Thyroid gland (tissue), 4 donors: ENCODE results near the gene NPC1. TPM values are rescaled to one million over a fixed set of nuclear protein-coding genes. Genes with fewer than 3 reads are reported as not detected.

Experiments
- DNase-seq, 2 donors: peaks; one replicate each; pipeline ENCODE4 v3.0.0-alpha.2; 2019
- H3K27ac ChIP-seq, 3 donors: fragments of 200-600 bp; sonication (generic); 1 replicate in 2 of 3; 2 replicates in 1 of 3; pipeline ENCODE4 v1.5.1; 2016 to 2019; ENCODE audit warnings: mild to moderate bottlenecking in 1 of 3, moderate library complexity in 1 of 3
- H3K27me3 ChIP-seq: fragments of 200-600 bp; sonication (generic); one replicate; pipeline ENCODE4 v1.5.1; 2019
- H3K36me3 ChIP-seq, 2 donors: fragments of 200-600 bp; sonication (generic); one replicate each; pipeline ENCODE4 v1.5.1; 2016 to 2019
- H3K4me1 ChIP-seq, 2 donors: fragments of 200-600 bp; sonication (generic); one replicate each; pipeline ENCODE4 v1.5.1; 2017 to 2019
- H3K4me3 ChIP-seq, 3 donors: fragments of 200-600 bp; sonication (generic); replicated peaks in 1 of 3; 1 replicate in 2 of 3; 2 replicates in 1 of 3; pipeline ENCODE4 v1.5.1; 2016; ENCODE audit warnings: mild to moderate bottlenecking in 1 of 3
- H3K9me3 ChIP-seq: fragments of 200-600 bp; sonication (generic); one replicate; pipeline ENCODE4 v1.5.1; 2017
- POLR2A ChIP-seq, 2 donors: fragments of 450-650 bp; IDR thresholded peaks; one replicate each; pipeline ENCODE4 v1.6.1; 2017; ENCODE audit warnings: antibody characterized with exemption in 2 of 2, mild to moderate bottlenecking in 2 of 2, moderate library complexity in 1 of 2
- WGBS, 2 donors: methylation state at CpG; one replicate each; pipeline ENCODE4 v1.1.5; 2017; 5-methylcytosine and 5-hydroxymethylcytosine counted together
- intact Hi-C: fragments of 100-400 bp; cut with DNase I; formaldehyde crosslinking; loops from one replicate; pipeline ENCODE4 v1.15.1; 2023
- total RNA-seq, 4 donors: library from RNA; depleted of rRNA; stranded (reverse); fragments of >200 nt; gene quantifications; one replicate each; pipeline ENCODE4 v1.2.3, GENCODE V29; 2016
- TF ChIP-seq, protein P1 (sequence below), 6 experiments: fragments of 200-600 bp in 3 of 6; fragments of 450-650 bp in 3 of 6; sonication (generic) in 3 of 6; IDR thresholded peaks; one replicate each; pipeline ENCODE4 v1.5.1; 2016 to 2019; ENCODE audit warnings: antibody characterized with exemption in 6 of 6, mild to moderate bottlenecking in 2 of 6, inconsistent platforms in 1 of 6, moderate library complexity in 1 of 6

Gene NPC1
- total RNA-seq, 4 donors from 2014 or later: 32.8 to 68.6 (median 42.0) TPM

DNA sequence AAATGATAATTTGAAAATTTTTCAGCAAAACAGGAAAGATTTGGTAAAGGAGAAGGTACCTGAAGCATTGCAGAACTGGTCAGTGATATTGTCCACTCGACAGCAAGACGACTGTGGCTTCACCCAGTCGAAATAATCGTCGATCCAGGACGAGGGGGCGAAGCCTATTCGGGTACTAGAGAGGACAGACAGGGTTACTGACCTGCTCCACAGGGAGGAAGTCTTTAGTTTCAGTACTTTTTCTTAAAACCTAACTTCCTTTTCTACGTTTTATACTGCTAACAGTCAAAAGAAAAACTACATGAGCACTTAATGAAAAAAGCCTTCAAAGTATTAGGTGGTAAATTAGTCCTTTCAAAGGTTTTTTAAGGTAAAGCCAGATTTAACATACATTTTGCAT lies 47.0 kb downstream of the NPC1 start:
- no peak for DNase-seq
- intact Hi-C loops: no loop called here
- WGBS, 2 donors: 89 to 90% methylated on average over 9 of the region's 9 CpGs

DNA sequence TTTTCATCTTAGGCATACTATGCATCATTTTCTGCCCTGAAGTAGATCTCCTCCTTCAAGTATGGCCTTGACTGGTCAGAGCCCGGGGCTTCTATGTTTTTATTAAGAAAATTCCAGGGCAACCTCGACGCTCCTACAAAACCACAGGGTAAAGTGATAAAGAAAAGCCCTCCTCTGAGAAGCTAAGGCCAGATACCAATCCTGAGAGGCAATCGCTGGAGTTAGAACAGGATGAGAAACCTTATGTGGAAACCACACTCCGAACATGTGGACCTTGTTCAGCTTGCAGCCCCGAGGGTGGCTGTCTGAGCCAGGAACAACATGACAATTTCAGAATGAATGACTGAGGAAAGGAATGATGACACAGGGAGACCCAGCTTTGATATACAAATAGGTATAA lies 47.4 kb downstream of the NPC1 start:
- Histone ChIP-seq H3K27me3 (no peaks in the 10 kb centered on the region), H3K27ac (no peak overlapping the region), H3K4me1 (no peaks in the 10 kb centered on the region), H3K9me3 (no peaks in the 10 kb centered on the region), H3K36me3 (peaks cover 69 to 89% of the 10 kb centered on the region in 2 donors), H3K4me3 (no peak overlapping the region)
- 77 to 84% methylated on average over 6 of the region's 6 CpGs for WGBS, 2 donors
- TF ChIP-seq POLR2A (IDR thresholded peaks at IDR 0.05): no peak
- TF ChIP-seq, protein P1, sequence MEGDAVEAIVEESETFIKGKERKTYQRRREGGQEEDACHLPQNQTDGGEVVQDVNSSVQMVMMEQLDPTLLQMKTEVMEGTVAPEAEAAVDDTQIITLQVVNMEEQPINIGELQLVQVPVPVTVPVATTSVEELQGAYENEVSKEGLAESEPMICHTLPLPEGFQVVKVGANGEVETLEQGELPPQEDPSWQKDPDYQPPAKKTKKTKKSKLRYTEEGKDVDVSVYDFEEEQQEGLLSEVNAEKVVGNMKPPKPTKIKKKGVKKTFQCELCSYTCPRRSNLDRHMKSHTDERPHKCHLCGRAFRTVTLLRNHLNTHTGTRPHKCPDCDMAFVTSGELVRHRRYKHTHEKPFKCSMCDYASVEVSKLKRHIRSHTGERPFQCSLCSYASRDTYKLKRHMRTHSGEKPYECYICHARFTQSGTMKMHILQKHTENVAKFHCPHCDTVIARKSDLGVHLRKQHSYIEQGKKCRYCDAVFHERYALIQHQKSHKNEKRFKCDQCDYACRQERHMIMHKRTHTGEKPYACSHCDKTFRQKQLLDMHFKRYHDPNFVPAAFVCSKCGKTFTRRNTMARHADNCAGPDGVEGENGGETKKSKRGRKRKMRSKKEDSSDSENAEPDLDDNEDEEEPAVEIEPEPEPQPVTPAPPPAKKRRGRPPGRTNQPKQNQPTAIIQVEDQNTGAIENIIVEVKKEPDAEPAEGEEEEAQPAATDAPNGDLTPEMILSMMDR (IDR thresholded peaks at IDR 0.05): no peak
- DNase-seq: no peak
- intact Hi-C loops: no loop called here

More for the DNA sequence above, 47.0 kb downstream of the NPC1 start:
- no peak overlapping the region for H3K4me3 ChIP-seq
- H3K4me1 ChIP-seq: no peaks in the 10 kb centered on the region
- no peaks in the 10 kb centered on the region for H3K9me3 ChIP-seq
- no peak overlapping the region for H3K27ac ChIP-seq
- no peaks in the 10 kb centered on the region for H3K27me3 ChIP-seq
- H3K36me3 ChIP-seq: peaks cover 69 to 89% of the 10 kb centered on the region in 2 donors
- TF ChIP-seq, protein P1 (IDR thresholded peaks at IDR 0.05): no peak
- no peak for TF ChIP-seq POLR2A (IDR thresholded peaks at IDR 0.05)

DNA sequence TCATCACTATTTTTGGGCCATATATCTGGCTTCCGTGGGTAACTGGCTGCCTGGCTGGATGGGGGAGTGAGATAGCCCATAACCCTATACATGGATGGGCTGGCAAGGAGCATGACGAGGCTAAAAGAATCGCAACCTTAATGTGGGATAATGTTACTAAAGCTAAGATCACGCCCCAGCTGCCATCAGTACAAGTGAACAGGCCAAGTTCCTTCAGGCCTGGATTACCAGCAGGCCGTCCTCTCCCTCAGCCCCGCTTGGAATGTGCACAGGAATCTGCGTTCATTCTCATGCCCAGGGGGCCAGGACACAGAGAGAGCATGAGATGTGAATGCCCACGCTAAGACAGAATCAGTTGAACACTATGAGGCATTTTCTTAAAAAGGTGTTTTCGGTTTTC lies 48.3 kb downstream of the NPC1 start:
- H3K36me3 ChIP-seq: peaks cover 64 to 88% of the 10 kb centered on the region in 2 donors
- H3K27ac ChIP-seq: no peak overlapping the region
- no peaks in the 10 kb centered on the region for H3K9me3 ChIP-seq
- no peaks in the 10 kb centered on the region for H3K27me3 ChIP-seq
- 94 to 95% methylated on average over 9 of the region's 9 CpGs for WGBS, 2 donors
- intact Hi-C loops: no loop called here
- TF ChIP-seq, protein P1 (IDR thresholded peaks at IDR 0.05): no peak
- no peak for TF ChIP-seq POLR2A (IDR thresholded peaks at IDR 0.05)
- H3K4me3 ChIP-seq: no peak overlapping the region
- DNase-seq: no peak
- H3K4me1 ChIP-seq: no peaks in the 10 kb centered on the region

DNA sequence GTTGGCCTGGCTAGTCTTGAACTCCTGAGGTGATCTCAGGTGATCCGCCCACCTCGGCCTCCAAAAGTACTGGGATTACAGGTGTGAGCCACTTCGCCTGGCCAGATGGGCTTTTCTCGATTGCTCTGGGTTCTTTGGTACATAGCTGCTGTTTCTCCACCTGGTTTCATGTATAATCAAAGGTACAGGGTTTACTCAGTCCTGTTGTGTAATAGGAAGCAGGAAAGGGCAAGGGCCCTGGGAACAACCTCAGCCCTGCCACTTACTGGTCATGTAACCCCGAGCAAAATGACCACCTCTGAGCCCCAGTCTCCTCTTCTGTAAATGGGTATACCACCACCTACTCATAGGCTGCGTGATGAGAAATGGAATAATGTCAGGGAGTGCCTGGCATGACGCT lies 49.0 kb downstream of the NPC1 start:
- Histone ChIP-seq H3K36me3 (peaks cover 72 to 86% of the 10 kb centered on the region in 2 donors), H3K4me1 (no peaks in the 10 kb centered on the region), H3K4me3 (no peak overlapping the region), H3K27me3 (no peaks in the 10 kb centered on the region), H3K27ac (no peak overlapping the region), H3K9me3 (no peaks in the 10 kb centered on the region)
- TF ChIP-seq POLR2A (IDR thresholded peaks at IDR 0.05): no peak
- TF ChIP-seq, protein P1 (IDR thresholded peaks at IDR 0.05): no peak
- no peak for DNase-seq
- 97% methylated on average over 7 of the region's 7 CpGs for WGBS, 2 donors
- intact Hi-C loops: no loop called here

DNA sequence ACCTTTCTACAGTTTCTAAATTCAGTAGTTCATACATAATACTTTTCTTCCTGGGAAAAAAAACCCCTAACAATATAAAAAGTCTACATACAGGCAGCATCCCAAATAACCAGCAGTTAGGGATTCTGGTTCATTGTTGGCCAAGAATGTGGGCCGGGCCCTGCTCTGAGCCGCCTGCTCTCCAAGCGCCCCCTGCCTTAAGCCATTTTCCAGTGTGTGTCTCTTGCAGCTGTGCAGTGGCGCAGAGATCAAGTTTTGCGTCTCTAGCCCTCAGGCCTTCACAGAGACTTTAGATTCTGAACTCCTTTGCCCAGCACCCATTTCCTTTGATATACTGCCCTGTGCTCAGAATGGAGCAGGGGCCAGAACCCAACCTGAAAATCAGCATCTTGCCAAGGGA lies 50.1 kb downstream of the NPC1 start:
- no peak overlapping the region for H3K4me3 ChIP-seq
- H3K4me1 ChIP-seq: no peaks in the 10 kb centered on the region
- no peaks in the 10 kb centered on the region for H3K9me3 ChIP-seq
- H3K36me3 ChIP-seq: peaks cover 78 to 89% of the 10 kb centered on the region in 2 donors
- H3K27me3 ChIP-seq: no peaks in the 10 kb centered on the region
- TF ChIP-seq, protein P1 (IDR thresholded peaks at IDR 0.05): no peak
- no peak for TF ChIP-seq POLR2A (IDR thresholded peaks at IDR 0.05)
- intact Hi-C loops: no loop called here
- no peak for DNase-seq
- 91 to 93% methylated on average over 5 of the region's 5 CpGs for WGBS, 2 donors
- H3K27ac ChIP-seq: no peak overlapping the region
